ENCODE data around the gene PLVAP. TPM values are rescaled to one million over a fixed set of nuclear protein-coding genes. Genes with fewer than 3 reads are reported as not detected.

The PLVAP gene
- total RNA-seq, 1 experiment from 2014 or later: not detected

DNA sequence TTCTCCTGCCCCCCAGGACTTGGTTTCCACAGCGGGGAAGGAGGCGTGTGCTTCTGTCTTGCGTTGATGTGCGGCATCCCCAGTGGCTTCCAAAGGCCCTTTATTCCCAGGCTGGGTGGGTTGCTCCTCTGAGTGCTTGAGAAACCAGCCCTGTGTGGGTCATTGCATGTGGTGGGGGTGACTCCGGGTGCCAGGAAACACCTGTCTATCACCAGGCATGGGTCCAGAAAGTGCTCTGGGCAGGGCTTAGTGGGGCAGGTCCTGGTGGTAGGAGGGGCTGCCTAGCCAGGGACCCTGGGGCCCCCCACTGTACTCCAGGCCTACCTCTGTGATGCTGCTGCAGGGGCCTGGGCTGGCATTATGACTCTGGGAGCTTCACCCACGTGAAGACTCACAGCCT, 58.2 kb downstream of the PLVAP start:
- Mint-ChIP-seq H3K4me1 (peaks cover 6% of the 10 kb centered on the region; the same call in 1 of the 2 replicates), H3K27me3 (ENCODE audit: low read depth) (no peaks in the 10 kb centered on the region), H3K27ac (no peak overlapping the region), H3K36me3 (peaks cover 39% of the 10 kb centered on the region), H3K4me3 (no peak overlapping the region), H3K9me3 (no peaks in the 10 kb centered on the region)
- TF ChIP-seq, protein P1, sequence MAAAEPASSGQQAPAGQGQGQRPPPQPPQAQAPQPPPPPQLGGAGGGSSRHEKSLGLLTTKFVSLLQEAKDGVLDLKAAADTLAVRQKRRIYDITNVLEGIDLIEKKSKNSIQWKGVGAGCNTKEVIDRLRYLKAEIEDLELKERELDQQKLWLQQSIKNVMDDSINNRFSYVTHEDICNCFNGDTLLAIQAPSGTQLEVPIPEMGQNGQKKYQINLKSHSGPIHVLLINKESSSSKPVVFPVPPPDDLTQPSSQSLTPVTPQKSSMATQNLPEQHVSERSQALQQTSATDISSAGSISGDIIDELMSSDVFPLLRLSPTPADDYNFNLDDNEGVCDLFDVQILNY (CRISPR knock-in tag; IDR thresholded peaks at IDR 0.05): no peak
- TF ChIP-seq, protein P2, sequence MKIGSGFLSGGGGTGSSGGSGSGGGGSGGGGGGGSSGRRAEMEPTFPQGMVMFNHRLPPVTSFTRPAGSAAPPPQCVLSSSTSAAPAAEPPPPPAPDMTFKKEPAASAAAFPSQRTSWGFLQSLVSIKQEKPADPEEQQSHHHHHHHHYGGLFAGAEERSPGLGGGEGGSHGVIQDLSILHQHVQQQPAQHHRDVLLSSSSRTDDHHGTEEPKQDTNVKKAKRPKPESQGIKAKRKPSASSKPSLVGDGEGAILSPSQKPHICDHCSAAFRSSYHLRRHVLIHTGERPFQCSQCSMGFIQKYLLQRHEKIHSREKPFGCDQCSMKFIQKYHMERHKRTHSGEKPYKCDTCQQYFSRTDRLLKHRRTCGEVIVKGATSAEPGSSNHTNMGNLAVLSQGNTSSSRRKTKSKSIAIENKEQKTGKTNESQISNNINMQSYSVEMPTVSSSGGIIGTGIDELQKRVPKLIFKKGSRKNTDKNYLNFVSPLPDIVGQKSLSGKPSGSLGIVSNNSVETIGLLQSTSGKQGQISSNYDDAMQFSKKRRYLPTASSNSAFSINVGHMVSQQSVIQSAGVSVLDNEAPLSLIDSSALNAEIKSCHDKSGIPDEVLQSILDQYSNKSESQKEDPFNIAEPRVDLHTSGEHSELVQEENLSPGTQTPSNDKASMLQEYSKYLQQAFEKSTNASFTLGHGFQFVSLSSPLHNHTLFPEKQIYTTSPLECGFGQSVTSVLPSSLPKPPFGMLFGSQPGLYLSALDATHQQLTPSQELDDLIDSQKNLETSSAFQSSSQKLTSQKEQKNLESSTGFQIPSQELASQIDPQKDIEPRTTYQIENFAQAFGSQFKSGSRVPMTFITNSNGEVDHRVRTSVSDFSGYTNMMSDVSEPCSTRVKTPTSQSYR (CRISPR knock-in tag; IDR thresholded peaks at IDR 0.05): no peak
- ATAC-seq (no peak), DNase-seq (ENCODE audit: low spot score) (no peak)
- POLR2A ChIA-PET: no interaction called here
- CTCF ChIA-PET: interaction anchor here (2.2 kb wide), 1 partner anchor 9 kb away, joined by 6 read pairs; no protein-coding TSS in a partner anchor

DNA sequence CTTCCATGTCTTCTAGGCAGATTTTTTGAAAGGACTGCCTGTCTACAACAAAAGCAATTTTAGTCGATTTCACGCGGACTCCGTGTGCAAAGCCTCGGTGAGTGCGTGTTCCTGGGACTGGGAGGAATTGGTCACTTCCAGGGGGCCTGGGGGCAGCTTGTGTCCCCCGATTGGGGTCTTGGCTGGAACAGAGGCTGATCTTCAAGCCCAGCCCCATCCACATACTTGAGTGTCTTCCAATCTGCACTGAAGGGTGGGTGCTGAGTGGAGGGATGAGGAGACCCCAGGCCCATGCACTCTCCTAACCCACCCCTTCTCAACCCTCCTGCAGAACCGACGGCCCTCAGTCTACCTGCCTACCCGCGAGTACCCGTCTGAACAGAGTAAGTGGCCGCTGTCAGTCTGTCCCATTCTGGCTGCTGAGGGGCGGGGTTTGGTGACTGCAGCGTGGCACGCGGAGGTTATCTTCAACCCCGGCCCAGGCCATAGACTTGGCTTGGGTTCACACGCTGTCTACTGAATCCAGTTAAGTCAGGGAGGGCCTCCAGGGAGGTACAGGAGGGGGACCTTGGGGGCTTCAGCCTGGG, 63.0 kb downstream of the PLVAP start:
- ChIA-PET CTCF (no interaction called here), POLR2A (interaction anchor here (0.7 kb wide), 1 partner anchor 49 kb away, joined by 6 read pairs; no protein-coding TSS in a partner anchor)
- Mint-ChIP-seq H3K27me3 (ENCODE audit: low read depth) (no peaks in the 10 kb centered on the region), H3K27ac (no peak overlapping the region), H3K36me3 (peaks cover 27% of the 10 kb centered on the region), H3K4me3 (no peak overlapping the region), H3K9me3 (no peaks in the 10 kb centered on the region), H3K4me1 (peaks cover 12% of the 10 kb centered on the region)
- TF ChIP-seq, protein P3, sequence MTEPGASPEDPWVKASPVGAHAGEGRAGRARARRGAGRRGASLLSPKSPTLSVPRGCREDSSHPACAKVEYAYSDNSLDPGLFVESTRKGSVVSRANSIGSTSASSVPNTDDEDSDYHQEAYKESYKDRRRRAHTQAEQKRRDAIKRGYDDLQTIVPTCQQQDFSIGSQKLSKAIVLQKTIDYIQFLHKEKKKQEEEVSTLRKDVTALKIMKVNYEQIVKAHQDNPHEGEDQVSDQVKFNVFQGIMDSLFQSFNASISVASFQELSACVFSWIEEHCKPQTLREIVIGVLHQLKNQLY (CRISPR knock-in tag; IDR thresholded peaks at IDR 0.05): no peak
- TF ChIP-seq, protein P4, sequence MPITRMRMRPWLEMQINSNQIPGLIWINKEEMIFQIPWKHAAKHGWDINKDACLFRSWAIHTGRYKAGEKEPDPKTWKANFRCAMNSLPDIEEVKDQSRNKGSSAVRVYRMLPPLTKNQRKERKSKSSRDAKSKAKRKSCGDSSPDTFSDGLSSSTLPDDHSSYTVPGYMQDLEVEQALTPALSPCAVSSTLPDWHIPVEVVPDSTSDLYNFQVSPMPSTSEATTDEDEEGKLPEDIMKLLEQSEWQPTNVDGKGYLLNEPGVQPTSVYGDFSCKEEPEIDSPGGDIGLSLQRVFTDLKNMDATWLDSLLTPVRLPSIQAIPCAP (CRISPR knock-in tag; IDR thresholded peaks at IDR 0.05): no peak
- TF ChIP-seq, protein P5, sequence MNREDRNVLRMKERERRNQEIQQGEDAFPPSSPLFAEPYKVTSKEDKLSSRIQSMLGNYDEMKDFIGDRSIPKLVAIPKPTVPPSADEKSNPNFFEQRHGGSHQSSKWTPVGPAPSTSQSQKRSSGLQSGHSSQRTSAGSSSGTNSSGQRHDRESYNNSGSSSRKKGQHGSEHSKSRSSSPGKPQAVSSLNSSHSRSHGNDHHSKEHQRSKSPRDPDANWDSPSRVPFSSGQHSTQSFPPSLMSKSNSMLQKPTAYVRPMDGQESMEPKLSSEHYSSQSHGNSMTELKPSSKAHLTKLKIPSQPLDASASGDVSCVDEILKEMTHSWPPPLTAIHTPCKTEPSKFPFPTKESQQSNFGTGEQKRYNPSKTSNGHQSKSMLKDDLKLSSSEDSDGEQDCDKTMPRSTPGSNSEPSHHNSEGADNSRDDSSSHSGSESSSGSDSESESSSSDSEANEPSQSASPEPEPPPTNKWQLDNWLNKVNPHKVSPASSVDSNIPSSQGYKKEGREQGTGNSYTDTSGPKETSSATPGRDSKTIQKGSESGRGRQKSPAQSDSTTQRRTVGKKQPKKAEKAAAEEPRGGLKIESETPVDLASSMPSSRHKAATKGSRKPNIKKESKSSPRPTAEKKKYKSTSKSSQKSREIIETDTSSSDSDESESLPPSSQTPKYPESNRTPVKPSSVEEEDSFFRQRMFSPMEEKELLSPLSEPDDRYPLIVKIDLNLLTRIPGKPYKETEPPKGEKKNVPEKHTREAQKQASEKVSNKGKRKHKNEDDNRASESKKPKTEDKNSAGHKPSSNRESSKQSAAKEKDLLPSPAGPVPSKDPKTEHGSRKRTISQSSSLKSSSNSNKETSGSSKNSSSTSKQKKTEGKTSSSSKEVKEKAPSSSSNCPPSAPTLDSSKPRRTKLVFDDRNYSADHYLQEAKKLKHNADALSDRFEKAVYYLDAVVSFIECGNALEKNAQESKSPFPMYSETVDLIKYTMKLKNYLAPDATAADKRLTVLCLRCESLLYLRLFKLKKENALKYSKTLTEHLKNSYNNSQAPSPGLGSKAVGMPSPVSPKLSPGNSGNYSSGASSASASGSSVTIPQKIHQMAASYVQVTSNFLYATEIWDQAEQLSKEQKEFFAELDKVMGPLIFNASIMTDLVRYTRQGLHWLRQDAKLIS (CRISPR knock-in tag; IDR thresholded peaks at IDR 0.05; ENCODE audit: borderline replicate concordance): no peak
- TF ChIP-seq ZNF138 (CRISPR knock-in tag; conservative IDR thresholded peaks at IDR 0.05) (no peak), GTF2I (CRISPR knock-in tag; conservative IDR thresholded peaks at IDR 0.05) (no peak), ZNF263 (CRISPR knock-in tag; IDR thresholded peaks at IDR 0.05; ENCODE audit: low read depth) (no peak), GABPB1 (CRISPR knock-in tag; IDR thresholded peaks at IDR 0.05) (no peak), HMGA2 (CRISPR knock-in tag; IDR thresholded peaks at IDR 0.05) (no peak), RELA (CRISPR knock-in tag; IDR thresholded peaks at IDR 0.05; ENCODE audit: borderline replicate concordance) (no peak), JAZF1 (CRISPR knock-in tag; IDR thresholded peaks at IDR 0.05) (no peak), JUN (CRISPR knock-in tag; IDR thresholded peaks at IDR 0.05) (no peak), NFYB (CRISPR knock-in tag; conservative IDR thresholded peaks at IDR 0.05; ENCODE audit: low read depth) (no peak), NR2C2 (CRISPR knock-in tag; IDR thresholded peaks at IDR 0.05) (no peak), PRRX2 (CRISPR knock-in tag; IDR thresholded peaks at IDR 0.05) (no peak)
- ATAC-seq (no peak), DNase-seq (ENCODE audit: low spot score) (no peak)
